ENCODE results near the gene SOX9.

SOX9 gene

GRCh38 chr17:72120642-72121163 is at the start of gene SOX9:
Gene SOX9 (plus strand): TSS chr17:72121020. CDS start chr17:72121392, 372 bp downstream.
- DNase-seq, result no peak

- no peak for DNase-seq
These were observed 49.5 kb upstream of the SOX9 start for GRCh38 chr17:72071330-72071729.

- no peak for DNase-seq
These were observed 44.7 kb upstream of the SOX9 start for GRCh38 chr17:72075995-72076677.

GRCh38 chr17:72076678-72077030 is 44.2 kb upstream of the SOX9 start:
- DNase-seq, result no peak

- no peak for DNase-seq
These were observed 43.4 kb upstream of the SOX9 start for GRCh38 chr17:72077326-72077960.

- DNase-seq, result no peak
These were observed 41.1 kb upstream of the SOX9 start for GRCh38 chr17:72079700-72080099.

- DNase-seq, result no peak
These were observed 32.9 kb upstream of the SOX9 start for GRCh38 chr17:72087876-72088275.

GRCh38 chr17:72089453-72089987 is 31.3 kb upstream of the SOX9 start:
- DNase-seq, result no peak

GRCh38 chr17:72090108-72090507 is 30.7 kb upstream of the SOX9 start:
- DNase-seq, result no peak

- no peak for DNase-seq
These were observed 28.0 kb upstream of the SOX9 start for GRCh38 chr17:72092710-72093322.

- DNase-seq, result no peak
These were observed 27.1 kb upstream of the SOX9 start for GRCh38 chr17:72093707-72094106.

GRCh38 chr17:72095316-72095715 is 25.5 kb upstream of the SOX9 start:
- DNase-seq, result no peak

- no peak for DNase-seq
These were observed 23.7 kb upstream of the SOX9 start for GRCh38 chr17:72097144-72097543.

GRCh38 chr17:72099919-72100318 is 20.9 kb upstream of the SOX9 start:
- DNase-seq, result no peak

GRCh38 chr17:72100470-72100869 is 20.4 kb upstream of the SOX9 start:
- DNase-seq, result no peak

- no peak for DNase-seq
These were observed 19.3 kb upstream of the SOX9 start for GRCh38 chr17:72101526-72101925.

- no peak for DNase-seq
These were observed 18.5 kb upstream of the SOX9 start for GRCh38 chr17:72102366-72102765.

- DNase-seq, result no peak
These were observed 16.5 kb upstream of the SOX9 start for GRCh38 chr17:72104164-72104862.

GRCh38 chr17:72104863-72105234 is 16.0 kb upstream of the SOX9 start:
- DNase-seq, result no peak

GRCh38 chr17:72107100-72107499 is 13.7 kb upstream of the SOX9 start:
- DNase-seq, result no peak

GRCh38 chr17:72110231-72110941 is 10.4 kb upstream of the SOX9 start:
- no peak for DNase-seq

GRCh38 chr17:72110942-72111318 is 9.9 kb upstream of the SOX9 start:
- no peak for DNase-seq
